ES-I3 (cell line): ENCODE measurements around the gene PPP1R12B.
"Not testable (repeated sequence)": the region's sequence is repeated elsewhere in the genome, so short reads cannot be mapped to it uniquely, and the experiment has no call there.

Experiments used
- H3K36me3 ChIP-seq: 2 replicates; pipeline ENCODE4 v1.6.1; 2013; ENCODE audit warnings: mild to moderate bottlenecking, low read length, control low read depth, moderate library complexity; ENCODE audit not compliant: insufficient read depth
- H3K4me1 ChIP-seq: 2 replicates; pipeline ENCODE4 v1.6.1; 2013; ENCODE audit warnings: mild to moderate bottlenecking, control low read depth, low read length; ENCODE audit not compliant: insufficient read depth
- H3K9ac ChIP-seq: 2 replicates; pipeline ENCODE4 v1.6.1; 2013; ENCODE audit warnings: low read depth, mild to moderate bottlenecking, low read length, moderate library complexity
- H3K9me3 ChIP-seq: 2 replicates; pipeline ENCODE4 v1.6.1; 2013; ENCODE audit warnings: mild to moderate bottlenecking, low read length, moderate library complexity; ENCODE audit not compliant: control insufficient read depth, insufficient read depth

Gene PPP1R12B

GRCh38 chr1:202521886-202522285 is 173.4 kb downstream of the PPP1R12B start:
- Histone ChIP-seq H3K36me3 (no peaks in the 10 kb centered on the region), H3K9me3 (no peaks in the 10 kb centered on the region), H3K4me1 (no peaks in the 10 kb centered on the region), H3K9ac (no peak overlapping the region)

GRCh38 chr1:202526056-202526455 is 177.6 kb downstream of the PPP1R12B start:
- H3K4me1 ChIP-seq, H3K36me3 ChIP-seq, H3K9ac ChIP-seq, H3K9me3 ChIP-seq: not testable (repeated sequence)

- not testable (repeated sequence) for H3K4me1 ChIP-seq, H3K9me3 ChIP-seq, H3K9ac ChIP-seq, H3K36me3 ChIP-seq
Observed at GRCh38 chr1:202528096-202528722, 179.7 kb downstream of the PPP1R12B start.

- H3K36me3 ChIP-seq, H3K9ac ChIP-seq, H3K9me3 ChIP-seq, H3K4me1 ChIP-seq: not testable (repeated sequence)
Observed at GRCh38 chr1:202530686-202531085, 182.2 kb downstream of the PPP1R12B start.

GRCh38 chr1:202531472-202531811 is 182.9 kb downstream of the PPP1R12B start:
- H3K9me3 ChIP-seq: no peaks in the 10 kb centered on the region
- no peaks in the 10 kb centered on the region for H3K36me3 ChIP-seq
- no peaks in the 10 kb centered on the region for H3K4me1 ChIP-seq
- no peak overlapping the region for H3K9ac ChIP-seq

- H3K36me3 ChIP-seq, H3K9ac ChIP-seq, H3K4me1 ChIP-seq, H3K9me3 ChIP-seq: not testable (repeated sequence)
Observed at GRCh38 chr1:202531812-202532616, 183.5 kb downstream of the PPP1R12B start.

- peaks cover 13% of the 10 kb centered on the region for H3K4me1 ChIP-seq
- not testable (repeated sequence) for H3K9me3 ChIP-seq, H3K36me3 ChIP-seq, H3K9ac ChIP-seq
Observed at GRCh38 chr1:202539166-202539574, 190.7 kb downstream of the PPP1R12B start.

- not testable (repeated sequence) for H3K9ac ChIP-seq
Observed at GRCh38 chr1:202539583-202539982, 191.1 kb downstream of the PPP1R12B start.

GRCh38 chr1:202540014-202540413 is 191.5 kb downstream of the PPP1R12B start:
- peaks cover 13% of the 10 kb centered on the region for H3K4me1 ChIP-seq
- no peak overlapping the region for H3K9ac ChIP-seq
- no peaks in the 10 kb centered on the region for H3K9me3 ChIP-seq
- no peaks in the 10 kb centered on the region for H3K36me3 ChIP-seq

More at GRCh38 chr1:202539583-202539982, 191.1 kb downstream of the PPP1R12B start:
- peaks cover 13% of the 10 kb centered on the region for H3K4me1 ChIP-seq
- not testable (repeated sequence) for H3K36me3 ChIP-seq, H3K9me3 ChIP-seq

- Histone ChIP-seq H3K9ac (no peak overlapping the region), H3K4me1 (peaks cover 13% of the 10 kb centered on the region), H3K9me3 (no peaks in the 10 kb centered on the region)
Observed at GRCh38 chr1:202540448-202540847, 191.9 kb downstream of the PPP1R12B start.

GRCh38 chr1:202540858-202541257 is 192.4 kb downstream of the PPP1R12B start:
- not testable (repeated sequence) for H3K9me3 ChIP-seq, H3K36me3 ChIP-seq, H3K9ac ChIP-seq
- H3K4me1 ChIP-seq: peaks cover 13% of the 10 kb centered on the region

More at GRCh38 chr1:202540448-202540847, 191.9 kb downstream of the PPP1R12B start:
- no peaks in the 10 kb centered on the region for H3K36me3 ChIP-seq

GRCh38 chr1:202542415-202542814 is 193.9 kb downstream of the PPP1R12B start:
- not testable (repeated sequence) for H3K9ac ChIP-seq, H3K9me3 ChIP-seq, H3K36me3 ChIP-seq
- peaks cover 13% of the 10 kb centered on the region for H3K4me1 ChIP-seq

GRCh38 chr1:202543537-202543936 is 195.0 kb downstream of the PPP1R12B start:
- H3K9me3 ChIP-seq, H3K9ac ChIP-seq, H3K36me3 ChIP-seq: not testable (repeated sequence)
- H3K4me1 ChIP-seq: peaks cover 12% of the 10 kb centered on the region

- H3K4me1 ChIP-seq, H3K9ac ChIP-seq, H3K9me3 ChIP-seq, H3K36me3 ChIP-seq: not testable (repeated sequence)
Observed at GRCh38 chr1:202544766-202545449, 196.4 kb downstream of the PPP1R12B start.
